Measurements from ENCODE around the gene MYH10. TPM values are rescaled to one million over a fixed set of nuclear protein-coding genes. Genes with fewer than 3 reads are reported as not detected.

MYH10 gene
- total and polyA plus RNA-seq, 4 donors, result 86.0 to 121 (median 106) TPM

DNA sequence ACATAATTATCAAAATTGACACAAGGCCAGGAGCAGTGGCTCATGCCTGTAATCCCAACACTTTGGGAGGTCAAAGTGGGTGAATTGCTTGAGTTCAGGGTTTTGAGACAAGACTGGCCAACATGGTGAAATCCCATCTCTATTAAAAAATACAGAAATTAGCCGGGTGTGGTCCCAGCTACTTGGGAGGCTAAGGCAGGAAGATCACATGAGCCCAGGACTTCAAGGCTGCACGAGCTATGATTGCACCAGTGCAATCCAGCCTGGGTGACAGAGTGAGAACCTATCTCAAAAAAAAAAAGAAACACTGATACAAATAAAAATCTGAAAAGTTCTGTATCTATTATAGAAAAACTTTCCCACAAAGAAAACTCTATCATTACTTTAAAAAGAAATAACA lies 15.5 kb downstream of the MYH10 start:
- DNase-seq (ENCODE audit: low read depth in 4 of 6, low spot score in 6 of 6), result no peak
- Histone ChIP-seq H3K36me3 (ENCODE audit: control insufficient read depth, insufficient read depth, low read length) (no peaks in the 10 kb centered on the region), H3K9me3 (ENCODE audit: control insufficient read depth, insufficient read depth, low read length) (peaks cover 1% of the 10 kb centered on the region), H3K4me1 (ENCODE audit: control insufficient read depth, insufficient read depth, low read length) (no peaks in the 10 kb centered on the region), H3K4me3 (ENCODE audit: low read depth, low read length) (no peak overlapping the region), H3K27ac (ENCODE audit: low read depth, low read length) (no peak overlapping the region), H3K27me3 (ENCODE audit: control insufficient read depth, insufficient read depth, low read length) (no peaks in the 10 kb centered on the region)
- WGBS (ENCODE audit: insufficient coverage), result no CpG with 5 or more reads among the region's 2 CpGs

DNA sequence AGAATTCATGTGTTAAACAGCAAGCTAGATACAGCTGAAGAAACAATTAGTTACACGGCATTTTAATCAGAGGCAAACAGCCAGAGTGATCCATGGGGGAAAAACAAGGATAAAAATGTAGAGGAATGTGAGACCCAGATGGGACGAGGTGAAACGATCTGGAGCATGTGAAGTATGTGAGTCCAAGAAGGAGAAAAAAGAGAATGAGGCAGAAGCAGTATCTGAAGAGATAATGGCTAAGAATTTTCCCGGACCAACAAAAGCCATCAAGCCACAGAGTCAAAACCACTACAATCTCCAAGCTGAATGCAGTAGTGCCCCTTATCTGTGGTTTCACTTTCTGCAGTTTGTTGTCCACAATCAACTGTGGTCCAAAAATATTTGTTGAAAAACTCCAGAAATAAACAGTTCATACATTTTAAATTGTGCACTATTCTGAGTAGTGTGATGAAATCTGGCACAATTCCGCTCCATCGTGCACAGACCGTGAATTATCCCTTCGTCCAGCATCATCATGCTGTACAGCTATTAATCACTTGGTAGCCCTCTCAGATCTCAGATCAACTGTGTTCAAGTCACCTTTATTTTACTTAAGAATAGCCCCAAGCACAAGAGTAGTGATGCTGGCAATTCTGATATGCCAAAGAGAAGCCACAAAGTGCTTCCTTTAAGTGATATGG lies 18.8 kb downstream of the MYH10 start:
- H3K27ac ChIP-seq (ENCODE audit: low read depth, low read length), result no peak overlapping the region
- no peaks in the 10 kb centered on the region for H3K36me3 ChIP-seq (ENCODE audit: control insufficient read depth, insufficient read depth, low read length)
- no peak for DNase-seq (ENCODE audit: low read depth in 4 of 6, low spot score in 6 of 6)
- peaks cover 1% of the 10 kb centered on the region for H3K9me3 ChIP-seq (ENCODE audit: control insufficient read depth, insufficient read depth, low read length)
- peaks cover 1% of the 10 kb centered on the region for H3K4me1 ChIP-seq (ENCODE audit: control insufficient read depth, insufficient read depth, low read length)
- H3K4me3 ChIP-seq (ENCODE audit: low read depth, low read length), result no peak overlapping the region
- no peaks in the 10 kb centered on the region for H3K27me3 ChIP-seq (ENCODE audit: control insufficient read depth, insufficient read depth, low read length)
- WGBS (ENCODE audit: insufficient coverage), result 78% methylated on average over 2 of the region's 8 CpGs

DNA sequence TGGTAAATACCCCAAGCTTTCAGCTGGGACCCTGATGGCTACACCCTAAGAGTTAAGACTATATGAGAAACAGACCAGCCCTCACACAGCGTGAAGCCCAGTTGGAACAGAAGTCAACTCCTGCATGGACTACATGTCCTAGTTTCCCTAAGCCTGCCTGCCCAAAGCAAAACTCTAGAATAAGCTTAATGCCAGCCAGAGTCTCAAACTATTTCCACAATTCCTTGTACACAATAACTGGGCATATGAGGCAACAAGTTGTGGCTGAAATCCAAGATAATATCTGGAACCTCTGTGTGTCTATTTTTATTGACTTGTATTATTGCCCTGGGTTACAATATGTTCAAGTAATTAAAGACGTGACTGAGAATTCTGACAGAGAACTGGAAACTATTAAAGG lies 19.4 kb downstream of the MYH10 start:
- 100% methylated on average over 1 of the region's 2 CpGs for WGBS (ENCODE audit: insufficient coverage)
- no peak overlapping the region for H3K27ac ChIP-seq (ENCODE audit: low read depth, low read length)
- DNase-seq (ENCODE audit: low read depth in 4 of 6, low spot score in 6 of 6), result no peak

DNA sequence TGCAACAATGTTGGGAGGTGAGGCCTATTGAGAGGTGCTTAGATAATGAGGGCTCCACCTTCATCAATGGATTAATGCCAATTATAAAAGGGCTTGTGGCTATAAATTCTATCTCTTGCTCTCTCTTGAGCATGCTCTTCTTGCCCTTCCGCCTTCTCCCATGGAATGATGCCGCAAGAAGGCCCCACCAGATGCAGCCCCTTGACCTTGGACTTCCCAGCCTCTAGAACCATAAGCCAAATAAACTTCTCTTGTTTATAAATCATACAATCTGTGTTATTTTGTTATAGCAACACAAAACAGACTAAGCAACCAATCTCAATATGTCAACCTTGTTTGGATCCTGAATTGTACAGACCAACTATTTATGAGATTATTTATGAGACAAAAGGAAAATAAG lies 20.0 kb downstream of the MYH10 start:
- H3K27ac ChIP-seq (ENCODE audit: low read depth, low read length), result no peak overlapping the region

More for the DNA sequence above, 19.4 kb downstream of the MYH10 start:
- peaks cover 3% of the 10 kb centered on the region for H3K4me1 ChIP-seq (ENCODE audit: control insufficient read depth, insufficient read depth, low read length)
- H3K9me3 ChIP-seq (ENCODE audit: control insufficient read depth, insufficient read depth, low read length), result peaks cover 1% of the 10 kb centered on the region
- H3K27me3 ChIP-seq (ENCODE audit: control insufficient read depth, insufficient read depth, low read length), result no peaks in the 10 kb centered on the region
- no peaks in the 10 kb centered on the region for H3K36me3 ChIP-seq (ENCODE audit: control insufficient read depth, insufficient read depth, low read length)
- H3K4me3 ChIP-seq (ENCODE audit: low read depth, low read length), result no peak overlapping the region

DNA sequence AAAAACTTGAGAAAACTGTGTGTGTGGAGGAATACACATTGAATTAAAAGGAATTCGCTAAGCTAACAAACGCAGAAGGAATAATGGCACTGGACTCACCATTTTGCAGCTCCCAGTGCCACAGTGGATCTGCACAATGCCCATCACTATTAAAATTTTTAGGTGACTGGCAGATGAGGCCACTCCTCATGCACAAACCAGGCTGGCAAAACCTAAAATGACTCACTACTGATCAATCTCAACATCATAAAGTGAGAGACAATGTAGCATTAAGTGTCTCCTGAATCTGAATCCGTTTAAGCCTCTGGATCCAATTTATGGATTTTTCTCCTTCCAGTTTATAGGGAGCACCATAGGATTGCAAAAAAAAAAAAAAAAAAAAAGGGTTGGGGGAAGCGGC lies 20.6 kb downstream of the MYH10 start:
- peaks cover 3% of the 10 kb centered on the region for H3K4me1 ChIP-seq (ENCODE audit: control insufficient read depth, insufficient read depth, low read length)
- no peak overlapping the region for H3K4me3 ChIP-seq (ENCODE audit: low read depth, low read length)
- peaks cover 1% of the 10 kb centered on the region for H3K9me3 ChIP-seq (ENCODE audit: control insufficient read depth, insufficient read depth, low read length)
- no peak for DNase-seq (ENCODE audit: low read depth in 4 of 6, low spot score in 6 of 6)
- no CpG with 5 or more reads among the region's 4 CpGs for WGBS (ENCODE audit: insufficient coverage)
- H3K27me3 ChIP-seq (ENCODE audit: control insufficient read depth, insufficient read depth, low read length), result no peaks in the 10 kb centered on the region
- no peaks in the 10 kb centered on the region for H3K36me3 ChIP-seq (ENCODE audit: control insufficient read depth, insufficient read depth, low read length)
- H3K27ac ChIP-seq (ENCODE audit: low read depth, low read length), result no peak overlapping the region

More for the DNA sequence above, 20.0 kb downstream of the MYH10 start:
- Histone ChIP-seq H3K36me3 (ENCODE audit: control insufficient read depth, insufficient read depth, low read length) (no peaks in the 10 kb centered on the region), H3K27me3 (ENCODE audit: control insufficient read depth, insufficient read depth, low read length) (no peaks in the 10 kb centered on the region), H3K4me1 (ENCODE audit: control insufficient read depth, insufficient read depth, low read length) (peaks cover 3% of the 10 kb centered on the region), H3K4me3 (ENCODE audit: low read depth, low read length) (no peak overlapping the region), H3K9me3 (ENCODE audit: control insufficient read depth, insufficient read depth, low read length) (peaks cover 1% of the 10 kb centered on the region)
- no peak for DNase-seq (ENCODE audit: low read depth in 4 of 6, low spot score in 6 of 6)
- 80% methylated on average over 1 of the region's 2 CpGs for WGBS (ENCODE audit: insufficient coverage)

DNA sequence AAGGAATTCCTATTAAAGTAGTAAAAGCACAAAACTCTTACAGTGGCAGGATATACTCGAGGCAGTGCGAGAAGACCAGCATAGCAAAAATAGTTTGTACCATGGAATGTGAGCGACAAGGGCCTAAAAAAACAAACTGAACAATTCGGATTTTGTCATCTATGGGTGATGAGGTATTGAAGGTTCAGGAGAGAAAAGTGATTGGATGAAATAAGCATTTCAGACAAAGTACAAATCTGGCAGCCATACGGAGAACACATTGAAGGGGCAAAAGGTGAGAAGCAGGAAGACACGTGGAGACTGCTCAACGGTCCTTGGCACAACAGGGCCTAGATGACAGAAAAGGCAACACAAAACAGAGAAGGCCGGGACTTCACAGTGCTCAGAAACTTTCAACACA lies 22.5 kb downstream of the MYH10 start:
- no peak for DNase-seq (ENCODE audit: low read depth in 4 of 6, low spot score in 6 of 6)
- 77% methylated on average over 8 of the region's 8 CpGs for WGBS (ENCODE audit: insufficient coverage)
- H3K4me1 ChIP-seq (ENCODE audit: control insufficient read depth, insufficient read depth, low read length), result peaks cover 3% of the 10 kb centered on the region
- H3K27ac ChIP-seq (ENCODE audit: low read depth, low read length), result no peak overlapping the region
- no peak overlapping the region for H3K4me3 ChIP-seq (ENCODE audit: low read depth, low read length)
- H3K9me3 ChIP-seq (ENCODE audit: control insufficient read depth, insufficient read depth, low read length), result peaks cover 1% of the 10 kb centered on the region
- no peaks in the 10 kb centered on the region for H3K36me3 ChIP-seq (ENCODE audit: control insufficient read depth, insufficient read depth, low read length)
- no peaks in the 10 kb centered on the region for H3K27me3 ChIP-seq (ENCODE audit: control insufficient read depth, insufficient read depth, low read length)

DNA sequence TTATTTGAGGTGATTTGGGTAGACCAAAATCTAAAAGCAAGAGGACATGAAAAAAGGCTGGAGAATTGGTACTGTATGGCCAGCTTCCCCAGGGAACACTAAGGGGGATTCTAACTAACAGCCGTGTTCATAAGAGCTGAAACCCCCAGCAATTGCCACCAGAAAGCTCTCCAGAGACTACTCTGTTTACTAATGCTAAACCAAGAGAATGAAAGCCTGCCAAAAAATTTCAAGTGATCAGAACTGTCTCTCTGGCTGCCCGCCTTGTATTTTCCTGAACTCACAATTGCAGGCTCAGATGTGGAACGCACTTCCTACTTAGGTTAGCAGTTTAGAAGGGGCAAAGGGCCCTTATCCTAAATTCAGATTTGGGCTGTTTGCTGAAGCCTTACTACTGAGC lies 24.1 kb downstream of the MYH10 start:
- H3K4me3 ChIP-seq (ENCODE audit: low read depth, low read length), result no peak overlapping the region
- WGBS (ENCODE audit: insufficient coverage), result 20% methylated on average over 3 of the region's 3 CpGs
- H3K4me1 ChIP-seq (ENCODE audit: control insufficient read depth, insufficient read depth, low read length), result peaks cover 3% of the 10 kb centered on the region
- H3K9me3 ChIP-seq (ENCODE audit: control insufficient read depth, insufficient read depth, low read length), result peaks cover 1% of the 10 kb centered on the region
- no peaks in the 10 kb centered on the region for H3K27me3 ChIP-seq (ENCODE audit: control insufficient read depth, insufficient read depth, low read length)
- peak in 3 of 6 donors; percentile 9 to 84 (median 44) for DNase-seq (ENCODE audit: low read depth in 4 of 6, low spot score in 6 of 6)
- H3K27ac ChIP-seq (ENCODE audit: low read depth, low read length), result no peak overlapping the region
- no peaks in the 10 kb centered on the region for H3K36me3 ChIP-seq (ENCODE audit: control insufficient read depth, insufficient read depth, low read length)

DNA sequence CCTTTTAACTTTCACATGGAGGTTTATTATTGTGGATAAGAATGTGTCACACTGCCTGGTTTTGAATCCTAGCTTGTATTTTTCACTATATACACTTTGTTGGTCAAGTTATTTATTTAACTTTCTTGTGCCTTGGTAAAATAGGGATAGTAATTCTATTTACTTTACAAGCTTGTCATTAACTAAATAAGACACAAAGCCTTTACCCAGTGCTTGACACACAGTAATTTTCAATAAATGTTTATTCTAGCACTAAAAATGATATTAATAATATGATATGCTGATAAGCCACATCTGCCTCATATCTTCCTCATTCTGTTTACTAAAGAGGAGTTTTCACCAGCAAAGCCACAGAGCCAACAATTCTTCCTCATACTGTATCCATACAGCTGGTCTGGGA lies 27.8 kb downstream of the MYH10 start:
- Histone ChIP-seq H3K27ac (ENCODE audit: low read depth, low read length) (no peak overlapping the region), H3K4me1 (ENCODE audit: control insufficient read depth, insufficient read depth, low read length) (peaks cover 3% of the 10 kb centered on the region), H3K36me3 (ENCODE audit: control insufficient read depth, insufficient read depth, low read length) (peaks cover 4% of the 10 kb centered on the region), H3K9me3 (ENCODE audit: control insufficient read depth, insufficient read depth, low read length) (no peaks in the 10 kb centered on the region), H3K4me3 (ENCODE audit: low read depth, low read length) (no peak overlapping the region), H3K27me3 (ENCODE audit: control insufficient read depth, insufficient read depth, low read length) (no peaks in the 10 kb centered on the region)
- DNase-seq (ENCODE audit: low read depth in 4 of 6, low spot score in 6 of 6), result no peak

DNA sequence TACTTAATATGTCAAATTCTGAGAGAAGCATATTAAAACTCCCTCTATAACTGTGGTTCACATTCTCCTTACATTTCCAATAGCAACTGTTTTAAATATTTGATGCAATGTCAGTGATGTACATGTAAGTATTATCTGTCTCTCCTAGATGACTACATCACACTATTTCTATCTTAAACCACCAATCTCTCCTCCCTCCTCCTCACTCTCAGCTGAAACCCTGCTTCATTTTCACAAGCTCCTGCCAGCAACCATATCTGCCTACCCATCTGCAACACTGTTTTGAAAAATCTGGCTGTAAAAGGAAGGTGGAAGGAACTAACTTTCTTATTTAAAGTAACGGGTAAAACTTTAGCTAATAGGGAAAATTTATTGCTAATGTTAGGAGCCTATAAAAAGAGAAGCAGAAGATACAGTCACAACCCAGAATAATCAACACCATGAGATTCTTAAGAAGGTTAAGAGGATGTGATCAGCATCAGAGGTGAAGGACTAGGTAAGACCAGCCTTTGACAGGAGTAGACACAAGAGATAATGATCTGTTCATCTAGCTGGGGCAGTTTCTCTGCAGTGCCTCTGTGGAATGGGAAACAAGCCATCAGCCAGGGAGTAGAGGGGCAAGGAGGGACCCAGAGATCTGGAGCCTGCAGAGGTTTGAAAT lies 31.0 kb downstream of the MYH10 start:
- Histone ChIP-seq H3K27ac (ENCODE audit: low read depth, low read length) (no peak overlapping the region), H3K27me3 (ENCODE audit: control insufficient read depth, insufficient read depth, low read length) (no peaks in the 10 kb centered on the region), H3K9me3 (ENCODE audit: control insufficient read depth, insufficient read depth, low read length) (no peaks in the 10 kb centered on the region), H3K36me3 (ENCODE audit: control insufficient read depth, insufficient read depth, low read length) (peaks cover 6% of the 10 kb centered on the region), H3K4me1 (ENCODE audit: control insufficient read depth, insufficient read depth, low read length) (no peaks in the 10 kb centered on the region), H3K4me3 (ENCODE audit: low read depth, low read length) (no peak overlapping the region)
- no peak for DNase-seq (ENCODE audit: low read depth in 4 of 6, low spot score in 6 of 6)
- WGBS (ENCODE audit: insufficient coverage), result no CpG with 5 or more reads among the region's 1 CpG

DNA sequence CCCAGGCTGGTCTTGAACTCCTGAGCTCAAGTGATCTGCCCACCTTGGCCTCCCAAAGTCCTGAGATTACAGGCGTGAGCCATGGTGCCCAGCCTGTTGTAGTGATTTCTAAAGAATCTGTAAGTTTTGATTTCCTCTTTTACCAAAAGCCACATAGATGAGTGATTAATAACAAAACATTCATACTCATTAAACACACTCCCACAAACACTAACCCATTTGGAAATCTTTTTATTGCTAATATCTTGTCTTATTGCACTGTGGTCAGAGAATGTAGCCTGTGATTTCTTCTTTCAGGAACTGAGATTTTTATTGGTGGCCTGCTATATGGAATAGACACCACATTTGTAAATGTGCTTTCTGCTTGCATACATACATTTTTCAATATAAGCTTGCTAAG lies 31.6 kb downstream of the MYH10 start:
- H3K27ac ChIP-seq (ENCODE audit: low read depth, low read length), result no peak overlapping the region
- no peak for DNase-seq (ENCODE audit: low read depth in 4 of 6, low spot score in 6 of 6)
- H3K27me3 ChIP-seq (ENCODE audit: control insufficient read depth, insufficient read depth, low read length), result no peaks in the 10 kb centered on the region
- no peaks in the 10 kb centered on the region for H3K9me3 ChIP-seq (ENCODE audit: control insufficient read depth, insufficient read depth, low read length)
- peaks cover 6% of the 10 kb centered on the region for H3K36me3 ChIP-seq (ENCODE audit: control insufficient read depth, insufficient read depth, low read length)
- H3K4me3 ChIP-seq (ENCODE audit: low read depth, low read length), result no peak overlapping the region
- no peaks in the 10 kb centered on the region for H3K4me1 ChIP-seq (ENCODE audit: control insufficient read depth, insufficient read depth, low read length)
- no CpG with 5 or more reads among the region's 1 CpG for WGBS (ENCODE audit: insufficient coverage)
